SK-N-SH (cell line): ENCODE results near the gene PPP1R3C. TPM values are rescaled to one million over a fixed set of nuclear protein-coding genes. Genes with fewer than 3 reads are reported as not detected.

Experiments used
- CTCF ChIA-PET: fragments of 300-600, 350-600 bp; formaldehyde crosslinking; extraction: SDS; loops from one replicate; lab custom pipeline; 2021; lab: Yijun Ruan, JAX
- POLR2A ChIA-PET: fragments of 350-600 bp; sonication (Branson Sonifier 250); formaldehyde crosslinking; extraction: SDS; loops from one replicate; lab custom pipeline; 2020; ENCODE audit warnings: antibody characterized with exemption, inconsistent platforms; lab: Yijun Ruan, JAX
- DNase-seq: peaks from one replicate; pipeline ENCODE4 v3.0.0; 2012
- H2AFZ ChIP-seq: fragments of 200-600 bp; sonication (generic); 2 replicates; pipeline ENCODE4 v1.8.1; 2016; ENCODE audit warnings: antibody characterized with exemption, mild to moderate bottlenecking, low read depth
- H3F3A ChIP-seq: fragments of 200-600 bp; sonication (generic); replicated peaks from 2 replicates; pipeline ENCODE3; 2016; ENCODE audit warnings: antibody characterized with exemption, mild to moderate bottlenecking; ENCODE audit not compliant: insufficient read depth
- H3K27ac ChIP-seq, 2 experiments: fragments of 200-500 bp in 1 of 2; fragments of 200-600 bp in 1 of 2; sonication (Bioruptor generic) in 1 of 2; sonication (generic), shearing (Covaris generic) in 1 of 2; 2 replicates each; pipeline versions ENCODE4 v1.5.1 to v1.6.1; 2014 to 2016; ENCODE audit warnings: low read depth in 2 of 2, inconsistent platforms in 1 of 2, low read length in 1 of 2, mild to moderate bottlenecking in 1 of 2, mixed read lengths in 1 of 2
- H3K27me3 ChIP-seq: fragments of 200-600 bp; sonication (generic), shearing (Covaris generic); 2 replicates; pipeline ENCODE4 v1.6.1; 2016; ENCODE audit warnings: mixed run types; ENCODE audit not compliant: insufficient read depth
- H3K36me3 ChIP-seq, 2 experiments: fragments of 200-500 bp in 1 of 2; fragments of 200-600 bp in 1 of 2; sonication (Bioruptor generic) in 1 of 2; sonication (generic) in 1 of 2; replicated peaks in 1 of 2; 2 replicates each; pipeline versions ENCODE3 to v1.5.1; 2014 to 2016; ENCODE audit warnings: low read length in 1 of 2, mild to moderate bottlenecking in 1 of 2; ENCODE audit not compliant: insufficient read depth in 2 of 2, control insufficient read depth in 1 of 2
- H3K4me1 ChIP-seq, 2 experiments: fragments of 200-500 bp in 1 of 2; fragments of 200-600 bp in 1 of 2; sonication (Bioruptor generic) in 1 of 2; sonication (generic), shearing (Covaris generic) in 1 of 2; 2 replicates each; pipeline versions ENCODE4 v1.5.1 to v1.6.1; 2014 to 2016; ENCODE audit warnings: low read depth in 1 of 2, low read length in 1 of 2, mixed run types in 1 of 2; ENCODE audit not compliant: insufficient read depth in 2 of 2, control insufficient read depth in 1 of 2
- H3K4me2 ChIP-seq: fragments of 200-600 bp; sonication (generic), shearing (Covaris generic); 2 replicates; pipeline ENCODE4 v1.6.1; 2017; ENCODE audit warnings: mixed run types
- H3K4me3 ChIP-seq, 2 experiments: fragments of 200-500 bp in 1 of 2; fragments of 200-600 bp in 1 of 2; sonication (Bioruptor generic) in 1 of 2; sonication (generic), shearing (Covaris generic) in 1 of 2; 2 replicates each; pipeline versions ENCODE4 v1.5.1 to v1.8.1; 2014 to 2016; ENCODE audit warnings: low read depth in 2 of 2, inconsistent platforms in 1 of 2, low read length in 1 of 2, mild to moderate bottlenecking in 1 of 2, mixed read lengths in 1 of 2, moderate library complexity in 1 of 2
- H3K79me2 ChIP-seq: fragments of 200-600 bp; sonication (generic); 2 replicates; pipeline ENCODE4 v1.8.1; 2017; ENCODE audit warnings: mild to moderate bottlenecking; ENCODE audit not compliant: insufficient read depth
- H3K9ac ChIP-seq: fragments of 200-600 bp; sonication (generic); 2 replicates; pipeline ENCODE4 v1.6.1; 2017; ENCODE audit warnings: mixed run types
- H3K9me2 ChIP-seq: fragments of 200-600 bp; sonication (generic); 2 replicates; pipeline ENCODE4 v1.6.1; 2017; ENCODE audit warnings: mixed run types
- H3K9me3 ChIP-seq: fragments of 200-600 bp; sonication (generic); 2 replicates; pipeline ENCODE4 v1.6.1; 2017; ENCODE audit warnings: mixed run types, mild to moderate bottlenecking, moderate library complexity
- H4K20me1 ChIP-seq: fragments of 200-600 bp; sonication (generic); 2 replicates; pipeline ENCODE4 v1.6.1; 2017; ENCODE audit warnings: mild to moderate bottlenecking, mixed run types; ENCODE audit not compliant: insufficient read depth
- CTCF ChIP-seq: fragments of 200-600 bp; sonication (generic); IDR thresholded peaks from 2 replicates; pipeline ENCODE4 v1.6.1; 2017; ENCODE audit warnings: antibody characterized with exemption, mild to moderate bottlenecking, moderate library complexity
- FOSL2 ChIP-seq: IDR thresholded peaks from 2 replicates; pipeline ENCODE4 v1.4.0; 2012; ENCODE audit warnings: low read depth, mild to moderate bottlenecking, moderate library complexity, borderline replicate concordance
- GABPA ChIP-seq: IDR thresholded peaks from 2 replicates; pipeline ENCODE4 v1.4.0; 2012; ENCODE audit warnings: low read depth, mild to moderate bottlenecking
- JUND ChIP-seq: IDR thresholded peaks from 2 replicates; pipeline ENCODE4 v1.4.0; 2012
- MAX ChIP-seq: IDR thresholded peaks from 2 replicates; pipeline ENCODE4 v1.4.0; 2012; ENCODE audit warnings: low read depth
- NFIC ChIP-seq: IDR thresholded peaks from 2 replicates; pipeline ENCODE4 v1.4.0; 2012; ENCODE audit warnings: borderline replicate concordance
- PBX3 ChIP-seq: IDR thresholded peaks from 2 replicates; pipeline ENCODE4; 2012
- RXRA ChIP-seq: IDR thresholded peaks from 2 replicates; pipeline ENCODE4 v1.4.0; 2012; ENCODE audit warnings: low read depth, mild to moderate bottlenecking, borderline replicate concordance
- TCF12 ChIP-seq: IDR thresholded peaks from 2 replicates; pipeline ENCODE4 v1.4.0; 2012
- TEAD4 ChIP-seq: IDR thresholded peaks from 2 replicates; pipeline ENCODE4 v1.4.0; 2012; ENCODE audit warnings: mild to moderate bottlenecking, borderline replicate concordance; ENCODE audit not compliant: insufficient read depth
- USF1 ChIP-seq: IDR thresholded peaks from 2 replicates; pipeline ENCODE4 v1.4.0; 2012; ENCODE audit warnings: low read depth, borderline replicate concordance
- USF2 ChIP-seq: fragments of 150-350 bp; IDR thresholded peaks from 2 replicates; pipeline ENCODE4 v1.6.1; 2017; ENCODE audit warnings: antibody characterized with exemption, low read length, low read depth, borderline replicate concordance
- YY1 ChIP-seq: IDR thresholded peaks from 2 replicates; pipeline ENCODE4 v1.4.0; 2012; ENCODE audit warnings: low read depth, mild to moderate bottlenecking
- whole genome bisulfite sequencing: methylation state at CpG from one replicate; pipeline ENCODE4 v1.1.6; 2017; ENCODE audit warnings: low lambda C conversion rate; 5-methylcytosine and 5-hydroxymethylcytosine counted together
- polyA plus RNA-seq, 3 experiments: library from polyadenylated mRNA; depleted of rRNA; stranded (reverse); fragments of >200 nt; gene quantifications; 2 replicates each; pipeline ENCODE4 v1.2.3, GENCODE V29; 2012

PPP1R3C gene
- polyA plus RNA-seq, 1 of the 3 experiments (the other 2 are of a cell fraction) = 9.0 TPM

GRCh38 chr10:91598211-91598977 is 34.5 kb downstream of the PPP1R3C start:
- no peaks in the 10 kb centered on the region for H4K20me1 ChIP-seq
- POLR2A ChIA-PET = no interaction called here
- CTCF ChIA-PET = interaction anchor here (1.0 to 9.1 kb wide), 3 partner anchors 15 to 36 kb away, joined by 3 to 51 read pairs (median 6); partner anchors contain the start of gene PPP1R3C
- no peaks in the 10 kb centered on the region for H3K79me2 ChIP-seq
- WGBS = 73% methylated on average over 6 of the region's 6 CpGs
- no peak overlapping the region; the same call in 1 of the 2 replicates for H3K9ac ChIP-seq
- H3K9me3 ChIP-seq = no peaks in the 10 kb centered on the region
- DNase-seq = no peak
- H3K36me3 ChIP-seq = no peaks in the 10 kb centered on the region
- TF ChIP-seq NFIC (0 out of 2 replicates have a peak, but pooled peaks have one; percentile 9), JUND (peak; percentile 24; the same call in 1 of the 2 replicates), TCF12 (0 out of 2 replicates have a peak, but pooled peaks have one; percentile 36), GABPA (no peak), RXRA (no peak), MAX (no peak), FOSL2 (peak; percentile 53; the same call in 1 of the 2 replicates), TEAD4 (0 out of 2 replicates have a peak, but pooled peaks have one; percentile 54), PBX3 (peak; percentile 59)
- TF ChIP-seq, all 33 proteins: peak for 6
- Histone ChIP-seq H2AFZ (no peak overlapping the region), H3F3A (peaks cover 33% of the 10 kb centered on the region), H3K27me3 (no peaks in the 10 kb centered on the region), H3K9me2 (no peaks in the 10 kb centered on the region), H3K4me1 (peaks cover 29 to 30% of the 10 kb centered on the region in 2 experiments), H3K4me2 (peak overlapping the region; percentile 2; the same call in 1 of the 2 replicates), H3K27ac (peak overlapping the region; percentile 86 to 93), H3K4me3 (no peak overlapping the region)

GRCh38 chr10:91597197-91597881 is 35.5 kb downstream of the PPP1R3C start:
- DNase-seq = peak; percentile 44
- Histone ChIP-seq H3K4me3 (no peak overlapping the region), H3K4me2 (peak overlapping the region; percentile 61), H3K9ac (peak overlapping the region; percentile 38), H2AFZ (peak overlapping the region; percentile 58; the same call in 1 of the 2 replicates), H3K36me3 (no peaks in the 10 kb centered on the region), H3K27ac (peak overlapping the region; percentile 86 to 93), H4K20me1 (no peaks in the 10 kb centered on the region), H3K27me3 (no peaks in the 10 kb centered on the region), H3K79me2 (no peaks in the 10 kb centered on the region), H3K9me3 (no peaks in the 10 kb centered on the region), H3F3A (peaks cover 31% of the 10 kb centered on the region), H3K9me2 (no peaks in the 10 kb centered on the region), H3K4me1 (peaks cover 31 to 35% of the 10 kb centered on the region in 2 experiments)
- TF ChIP-seq TCF12 (0 out of 2 replicates have a peak, but pooled peaks have one; percentile 2), USF2 (no peak), YY1 (0 out of 2 replicates have a peak, but pooled peaks have one; percentile 5), USF1 (no peak), CTCF (no peak)
- WGBS = 11% methylated on average over 4 of the region's 7 CpGs
- POLR2A ChIA-PET = interaction anchor here (0.5 kb wide), 1 partner anchor 284 kb away, joined by 4 read pairs; no protein-coding TSS in a partner anchor
- CTCF ChIA-PET = interaction anchor here (0.8 to 9.1 kb wide), 6 partner anchors 13 to 104 kb away, joined by 3 to 51 read pairs (median 6); partner anchors contain the start of gene PPP1R3C
